ENCODE results near the gene TRMT2A. TPM values are rescaled to one million over a fixed set of nuclear protein-coding genes. Genes with fewer than 3 reads are reported as not detected.
"Not testable (repeated sequence)": the region's sequence is repeated elsewhere in the genome, so short reads cannot be mapped to it uniquely, and the experiment has no call there.

Gene TRMT2A
- total RNA-seq, 2 donors from 2014 or later: 76.8 to 98.6 TPM

GRCh38 chr22:20160041-20160440 lies 43.0 kb upstream of the TRMT2A start:
- ATAC-seq: no peak
- H3K27ac ChIP-seq: no peak overlapping the region
- DNase-seq: no peak
- intact Hi-C loops (cut with DNase I): no loop called here
- no peaks in the 10 kb centered on the region for H3K36me3 ChIP-seq (replicated peaks in 1 of 2; ENCODE audit: insufficient read depth in 1 of 2, low read depth in 2 of 2)
- H3K27me3 ChIP-seq: no peaks in the 10 kb centered on the region
- 78 to 83% methylated on average over 8 to 10 of the region's 10 CpGs for WGBS, 2 donors
- TF ChIP-seq POLR2A (IDR thresholded peaks at IDR 0.05): no peak
- TF ChIP-seq, protein P1, sequence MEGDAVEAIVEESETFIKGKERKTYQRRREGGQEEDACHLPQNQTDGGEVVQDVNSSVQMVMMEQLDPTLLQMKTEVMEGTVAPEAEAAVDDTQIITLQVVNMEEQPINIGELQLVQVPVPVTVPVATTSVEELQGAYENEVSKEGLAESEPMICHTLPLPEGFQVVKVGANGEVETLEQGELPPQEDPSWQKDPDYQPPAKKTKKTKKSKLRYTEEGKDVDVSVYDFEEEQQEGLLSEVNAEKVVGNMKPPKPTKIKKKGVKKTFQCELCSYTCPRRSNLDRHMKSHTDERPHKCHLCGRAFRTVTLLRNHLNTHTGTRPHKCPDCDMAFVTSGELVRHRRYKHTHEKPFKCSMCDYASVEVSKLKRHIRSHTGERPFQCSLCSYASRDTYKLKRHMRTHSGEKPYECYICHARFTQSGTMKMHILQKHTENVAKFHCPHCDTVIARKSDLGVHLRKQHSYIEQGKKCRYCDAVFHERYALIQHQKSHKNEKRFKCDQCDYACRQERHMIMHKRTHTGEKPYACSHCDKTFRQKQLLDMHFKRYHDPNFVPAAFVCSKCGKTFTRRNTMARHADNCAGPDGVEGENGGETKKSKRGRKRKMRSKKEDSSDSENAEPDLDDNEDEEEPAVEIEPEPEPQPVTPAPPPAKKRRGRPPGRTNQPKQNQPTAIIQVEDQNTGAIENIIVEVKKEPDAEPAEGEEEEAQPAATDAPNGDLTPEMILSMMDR (IDR thresholded peaks at IDR 0.05): no peak
- no peaks in the 10 kb centered on the region for H3K9me3 ChIP-seq
- no peak overlapping the region for H3K4me3 ChIP-seq
- H3K4me1 ChIP-seq: peaks cover 7% of the 10 kb centered on the region

DNA sequence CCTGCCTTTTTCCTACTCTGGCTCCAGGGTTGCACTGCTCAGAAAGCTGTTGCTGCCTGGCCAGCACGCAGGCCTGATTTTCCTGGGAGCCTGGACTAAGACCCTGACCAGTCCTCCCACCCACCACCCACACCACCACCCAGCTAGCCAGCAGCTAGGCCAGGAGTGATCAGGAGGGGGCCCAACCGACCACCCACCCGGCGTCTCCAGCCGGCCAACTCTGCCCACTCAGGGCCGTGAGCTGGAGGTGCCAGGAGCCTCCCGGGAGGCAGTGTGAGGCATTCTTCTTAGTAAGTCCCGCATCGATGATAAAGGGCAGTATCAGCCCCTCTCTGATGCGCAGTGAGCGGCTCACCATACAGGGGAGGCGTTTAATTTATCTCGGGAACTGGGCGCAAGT lies 42.5 kb upstream of the TRMT2A start:
- not testable (repeated sequence) for H3K27me3 ChIP-seq; H3K36me3 ChIP-seq (replicated peaks in 1 of 2; ENCODE audit: insufficient read depth in 1 of 2, low read depth in 2 of 2); H3K4me3 ChIP-seq; H3K4me1 ChIP-seq; DNase-seq; ATAC-seq; H3K27ac ChIP-seq; H3K9me3 ChIP-seq
- intact Hi-C loops (cut with DNase I): loop anchor here (2.0 kb wide), 1 partner anchor 125 kb away; no protein-coding TSS in a partner anchor
- WGBS, 2 donors: 79 to 91% methylated on average over 5 to 7 of the region's 14 CpGs

DNA sequence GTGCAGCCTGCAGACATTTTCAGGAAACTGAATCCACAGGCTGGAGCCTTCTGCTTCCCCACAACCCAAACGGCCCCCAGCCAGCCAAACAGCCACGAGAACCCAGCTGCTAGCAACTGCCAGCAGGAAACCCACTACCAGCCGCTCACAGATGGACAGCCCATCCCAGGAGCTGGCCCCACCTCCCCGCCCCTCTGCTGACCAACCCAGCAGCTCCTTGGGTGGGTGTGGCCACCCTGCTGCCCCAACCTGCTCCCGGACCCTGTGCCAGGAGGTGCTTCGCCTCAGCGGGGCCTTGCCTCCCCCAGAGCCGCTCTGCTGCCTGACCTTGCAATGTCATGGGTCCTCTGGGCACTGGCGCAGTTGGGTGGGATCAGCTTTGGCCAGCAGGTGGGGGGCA lies 42.0 kb upstream of the TRMT2A start:
- no peak for TF ChIP-seq POLR2A (IDR thresholded peaks at IDR 0.05)
- TF ChIP-seq, protein P1 (IDR thresholded peaks at IDR 0.05): no peak
- H3K27ac ChIP-seq: no peak overlapping the region
- H3K27me3 ChIP-seq: no peaks in the 10 kb centered on the region
- WGBS, 2 donors: 43 to 53% methylated on average over 3 to 8 of the region's 9 CpGs
- intact Hi-C loops (cut with DNase I): loop anchor here (2.0 kb wide), 1 partner anchor 126 kb away; no protein-coding TSS in a partner anchor
- no peak for ATAC-seq
- no peak overlapping the region for H3K4me3 ChIP-seq
- DNase-seq: no peak
- no peaks in the 10 kb centered on the region for H3K36me3 ChIP-seq (replicated peaks in 1 of 2; ENCODE audit: insufficient read depth in 1 of 2, low read depth in 2 of 2)
- H3K4me1 ChIP-seq: peaks cover 7% of the 10 kb centered on the region
- H3K9me3 ChIP-seq: no peaks in the 10 kb centered on the region

DNA sequence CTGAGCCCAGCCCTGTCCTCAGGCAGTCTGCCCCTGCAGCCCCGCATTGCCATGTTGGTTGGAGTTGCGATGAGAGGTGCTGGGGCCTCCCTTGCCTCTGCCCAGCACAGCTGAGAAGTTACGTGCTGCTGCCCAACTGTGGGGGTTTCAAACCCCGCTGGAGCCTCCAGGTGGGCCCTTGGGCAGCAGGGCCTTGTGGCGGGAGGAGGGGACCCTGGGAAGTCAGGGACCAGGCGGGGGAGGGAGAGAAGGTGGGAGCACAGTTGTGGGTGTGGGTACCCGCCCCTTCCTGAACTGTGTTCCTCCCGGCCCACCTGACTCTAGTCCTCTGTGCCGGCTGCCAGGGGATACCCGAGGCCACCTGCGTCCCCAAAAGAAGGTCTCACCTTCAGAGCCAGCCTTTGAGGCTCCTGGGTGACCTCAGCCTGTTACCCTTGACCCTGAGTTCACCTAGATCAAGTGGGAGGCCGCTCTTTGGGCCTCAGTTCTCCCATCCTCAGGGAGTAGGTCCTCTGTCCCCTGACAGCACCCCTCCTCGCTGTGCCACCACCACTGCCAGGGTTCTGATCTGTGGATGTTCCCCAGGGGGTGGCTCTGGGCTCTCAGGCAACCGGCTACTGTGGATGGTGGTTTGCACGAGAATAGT lies 41.5 kb upstream of the TRMT2A start:
- DNase-seq (no peak), ATAC-seq (no peak)
- intact Hi-C loops (cut with DNase I): loop anchor here (2.0 kb wide), 1 partner anchor 126 kb away; no protein-coding TSS in a partner anchor
- no peak overlapping the region for H3K4me3 ChIP-seq
- H3K27ac ChIP-seq: no peak overlapping the region
- H3K9me3 ChIP-seq: no peaks in the 10 kb centered on the region
- 71 to 78% methylated on average over 11 to 14 of the region's 15 CpGs for WGBS, 2 donors
- H3K36me3 ChIP-seq (replicated peaks in 1 of 2; ENCODE audit: insufficient read depth in 1 of 2, low read depth in 2 of 2): no peaks in the 10 kb centered on the region
- H3K27me3 ChIP-seq: no peaks in the 10 kb centered on the region
- H3K4me1 ChIP-seq: peaks cover 7% of the 10 kb centered on the region
- TF ChIP-seq, protein P1 (IDR thresholded peaks at IDR 0.05): no peak
- TF ChIP-seq POLR2A (IDR thresholded peaks at IDR 0.05): no peak

- Histone ChIP-seq H3K27ac (no peak overlapping the region), H3K9me3 (no peaks in the 10 kb centered on the region), H3K36me3 (replicated peaks in 1 of 2; ENCODE audit: insufficient read depth in 1 of 2, low read depth in 2 of 2) (no peaks in the 10 kb centered on the region), H3K4me3 (no peak overlapping the region), H3K27me3 (no peaks in the 10 kb centered on the region), H3K4me1 (peaks cover 7% of the 10 kb centered on the region)
- intact Hi-C loops (cut with DNase I): loop anchor here (2.0 kb wide), 1 partner anchor 127 kb away; no protein-coding TSS in a partner anchor
- 33 to 50% methylated on average over 3 to 15 of the region's 15 CpGs for WGBS, 2 donors
- DNase-seq (no peak), ATAC-seq (no peak)
- TF ChIP-seq, protein P1 (IDR thresholded peaks at IDR 0.05): no peak
- TF ChIP-seq POLR2A (IDR thresholded peaks at IDR 0.05): no peak
Measured at GRCh38 chr22:20157430-20158183, 40.6 kb upstream of the TRMT2A start.

All from body of pancreas (tissue), 4 donors.